Smooth muscle cell (in vitro differentiated cells): ENCODE results near the gene GSDME. TPM values are rescaled to one million over a fixed set of nuclear protein-coding genes. Genes with fewer than 3 reads are reported as not detected.

Experiments used
- DNase-seq: peaks from one replicate; lab custom pipeline; 2025; ENCODE audit not compliant: unreplicated experiment; lab: John Stamatoyannopoulos, UW
- H2AFZ ChIP-seq: fragments of 200-600 bp; sonication (generic); 2 replicates; pipeline ENCODE4 v1.6.0; 2016; ENCODE audit warnings: antibody characterized with exemption, low read depth, mild to moderate bottlenecking
- H3F3A ChIP-seq: fragments of 200-600 bp; sonication (generic); 2 replicates; pipeline ENCODE4 v1.6.0; 2017; ENCODE audit warnings: antibody characterized with exemption, low read depth
- H3K27ac ChIP-seq: fragments of 200-600 bp; sonication (generic); 2 replicates; pipeline ENCODE4 v1.5.1; 2016; ENCODE audit warnings: low read depth, mild to moderate bottlenecking
- H3K27me3 ChIP-seq: fragments of 200-600 bp; sonication (generic); 2 replicates; pipeline ENCODE4 v1.6.1; 2016; ENCODE audit warnings: low read depth, mild to moderate bottlenecking
- H3K36me3 ChIP-seq: fragments of 200-600 bp; sonication (generic); 2 replicates; pipeline ENCODE4 v1.5.1; 2016; ENCODE audit warnings: low read depth
- H3K4me1 ChIP-seq: fragments of 200-600 bp; sonication (generic); 2 replicates; pipeline ENCODE4 v1.5.1; 2016; ENCODE audit warnings: low read depth
- H3K4me2 ChIP-seq: fragments of 200-600 bp; sonication (generic); 2 replicates; pipeline ENCODE4 v1.6.0; 2016; ENCODE audit warnings: mild to moderate bottlenecking
- H3K4me3 ChIP-seq: fragments of 200-600 bp; sonication (generic); 2 replicates; pipeline ENCODE4 v1.5.1; 2016; ENCODE audit warnings: mild to moderate bottlenecking
- H3K79me2 ChIP-seq: fragments of 200-600 bp; sonication (generic); 2 replicates; pipeline ENCODE4 v1.6.0; 2016; ENCODE audit warnings: low read depth, mild to moderate bottlenecking
- H3K9ac ChIP-seq: fragments of 200-600 bp; sonication (generic); 2 replicates; pipeline ENCODE4 v1.6.0; 2016; ENCODE audit warnings: low read depth
- H3K9me3 ChIP-seq: fragments of 200-600 bp; sonication (generic); replicated peaks from 2 replicates; pipeline ENCODE4 v1.5.1; 2016; ENCODE audit warnings: low read depth
- H4K20me1 ChIP-seq: fragments of 200-600 bp; sonication (generic); 2 replicates; pipeline ENCODE4 v1.6.0; 2016; ENCODE audit warnings: low read depth
- CTCF ChIP-seq: fragments of 200-600 bp; sonication (generic); IDR thresholded peaks from 2 replicates; pipeline ENCODE4 v1.5.1; 2017; ENCODE audit warnings: borderline replicate concordance, mild to moderate bottlenecking, antibody characterized with exemption; ENCODE audit not compliant: insufficient read depth, poor library complexity, severe bottlenecking
- WGBS: methylation state at CpG from one replicate; pipeline ENCODE4 v1.1.7; 2016; ENCODE audit warnings: low lambda C conversion rate; 5-methylcytosine and 5-hydroxymethylcytosine counted together
- polyA plus RNA-seq: library from polyadenylated mRNA; unstranded; fragments of >200 nt; fragmentation: Nextera tagmentation; extraction: Ambion mirVana; gene quantifications from 2 replicates; pipeline ENCODE4 v1.2.1, GENCODE V29; 2016
- total RNA-seq: library from RNA; depleted of rRNA; stranded (reverse); fragments of >200 nt; gene quantifications from 2 replicates; pipeline ENCODE4 v1.2.3, GENCODE V29; 2014

Gene GSDME
- total and polyA plus RNA-seq, 2 experiments from 2014 or later, result 14.8 to 19.6 TPM

DNA sequence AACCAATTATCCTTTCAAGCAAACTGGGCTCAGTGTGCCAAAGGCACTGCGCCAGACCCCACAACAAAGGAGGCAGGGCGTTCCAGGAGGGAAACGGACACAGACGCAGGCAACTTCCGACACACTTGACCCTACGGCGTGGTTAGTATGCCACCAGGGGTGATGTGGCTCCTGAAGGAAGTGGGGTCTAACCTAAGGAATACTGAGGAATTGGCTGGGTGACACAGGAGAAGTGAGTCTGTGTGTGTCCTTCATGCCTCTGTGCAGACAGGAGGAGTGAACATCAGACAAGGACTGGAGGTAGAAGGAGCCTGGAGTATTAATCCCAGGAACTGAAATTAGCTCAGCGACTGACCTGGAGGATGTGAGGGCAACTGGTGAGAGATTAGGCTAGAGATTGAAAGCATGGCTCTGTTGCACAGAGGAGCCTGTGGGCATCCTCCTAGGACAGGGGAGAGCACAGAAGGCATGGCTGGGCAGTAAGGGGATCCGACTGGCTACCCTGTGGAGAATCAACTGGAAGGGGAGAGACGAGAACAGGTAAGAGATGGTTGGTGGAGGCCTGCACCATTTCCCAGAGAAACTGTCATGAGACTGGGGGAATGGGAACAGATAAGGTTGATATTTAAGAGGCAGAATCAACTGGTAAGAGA is 27.8 kb downstream of the GSDME start:
- no peaks in the 10 kb centered on the region for H3K36me3 ChIP-seq
- peak overlapping the region; percentile 31 for H3K27ac ChIP-seq
- no peaks in the 10 kb centered on the region for H3F3A ChIP-seq
- H3K27me3 ChIP-seq, result no peaks in the 10 kb centered on the region
- TF ChIP-seq CTCF, result no peak
- H3K4me2 ChIP-seq, result peak overlapping the region; percentile 52
- DNase-seq, result no peak
- no peak overlapping the region for H2AFZ ChIP-seq
- no peaks in the 10 kb centered on the region for H3K4me1 ChIP-seq
- no peaks in the 10 kb centered on the region for H3K9me3 ChIP-seq
- H3K4me3 ChIP-seq, result no peak overlapping the region
- 98% methylated on average over 10 of the region's 10 CpGs for WGBS
- H3K79me2 ChIP-seq, result no peaks in the 10 kb centered on the region
- H4K20me1 ChIP-seq, result no peaks in the 10 kb centered on the region
- H3K9ac ChIP-seq, result no peak overlapping the region

- no peaks in the 10 kb centered on the region for H3K27me3 ChIP-seq
- no peaks in the 10 kb centered on the region for H4K20me1 ChIP-seq
- no peaks in the 10 kb centered on the region for H3F3A ChIP-seq
- no peak for DNase-seq
- H3K36me3 ChIP-seq, result no peaks in the 10 kb centered on the region
- no peak overlapping the region for H3K4me3 ChIP-seq
- H3K4me1 ChIP-seq, result no peaks in the 10 kb centered on the region
- no peak overlapping the region for H2AFZ ChIP-seq
- WGBS, result 60% methylated on average over 16 of the region's 16 CpGs
- no peaks in the 10 kb centered on the region for H3K9me3 ChIP-seq
- TF ChIP-seq CTCF, result no peak
- H3K27ac ChIP-seq, result peak overlapping the region; percentile 31
- no peaks in the 10 kb centered on the region for H3K79me2 ChIP-seq
- peak overlapping the region; percentile 52 for H3K4me2 ChIP-seq
- H3K9ac ChIP-seq, result no peak overlapping the region
Observed at GRCh38 chr7:24728503-24729364, 28.5 kb downstream of the GSDME start.

- Histone ChIP-seq H3K4me1 (no peaks in the 10 kb centered on the region), H4K20me1 (no peaks in the 10 kb centered on the region), H3K9ac (no peak overlapping the region), H3K36me3 (no peaks in the 10 kb centered on the region), H3F3A (no peaks in the 10 kb centered on the region), H3K9me3 (no peaks in the 10 kb centered on the region), H3K79me2 (no peaks in the 10 kb centered on the region), H3K27me3 (no peaks in the 10 kb centered on the region), H3K4me2 (no peak overlapping the region), H3K27ac (no peak overlapping the region), H3K4me3 (no peak overlapping the region), H2AFZ (no peak overlapping the region)
- TF ChIP-seq CTCF, result no peak
- DNase-seq, result no peak
- 93% methylated on average over 7 of the region's 7 CpGs for WGBS
Observed at GRCh38 chr7:24728121-24728500, 29.2 kb downstream of the GSDME start.
